Measurements from ENCODE around the gene DENND1A. TPM values are rescaled to one million over a fixed set of nuclear protein-coding genes. Genes with fewer than 3 reads are reported as not detected.
A peak's percentile ranks its signal among the peaks of the same experiment; 100 is the strongest.

The DENND1A gene
- total and polyA plus RNA-seq, 11 donors = 9.8 to 24.0 (median 14.7) TPM

GRCh38 chr9:123924727-123925126 lies 5.2 kb downstream of the DENND1A start:
- H3K4me1 ChIP-seq = peaks cover 0 to 57% (median 20%) of the 10 kb centered on the region in 12 donors
- ATAC-seq (no peak), DNase-seq (no peak)
- H3K27ac ChIP-seq = no peak overlapping the region
- peaks cover 0 to 8% (median 0%) of the 10 kb centered on the region in 12 donors for H3K9me3 ChIP-seq
- no peak for TF ChIP-seq CTCF (IDR thresholded peaks at IDR 0.05)
- TF ChIP-seq POLR2A (IDR thresholded peaks at IDR 0.05) = no peak
- no peaks in the 10 kb centered on the region for H3K36me3 ChIP-seq
- no peak overlapping the region for H3K4me3 ChIP-seq
- intact Hi-C loops (cut with DNase I) = loop anchor here in 3 of 10 donors (5.0 to 10.0 kb wide), 4 partner anchors 62 to 380 kb away; no protein-coding TSS in a partner anchor
- WGBS, 4 donors = 94 to 98% (median 97%) methylated on average over 5 of the region's 5 CpGs
- H3K27me3 ChIP-seq = no peaks in the 10 kb centered on the region

GRCh38 chr9:123923884-123924283 lies 6.0 kb downstream of the DENND1A start:
- DNase-seq (no peak), ATAC-seq (no peak)
- H3K4me3 ChIP-seq = no peak overlapping the region
- no peaks in the 10 kb centered on the region for H3K36me3 ChIP-seq
- peaks cover 0 to 8% (median 0%) of the 10 kb centered on the region in 12 donors for H3K9me3 ChIP-seq
- H3K4me1 ChIP-seq = peaks cover 0 to 52% (median 17%) of the 10 kb centered on the region in 12 donors
- no peak overlapping the region for H3K27ac ChIP-seq
- WGBS, 4 donors = 84 to 100% (median 95%) methylated on average over 3 of the region's 3 CpGs
- TF ChIP-seq POLR2A (IDR thresholded peaks at IDR 0.05) (no peak), CTCF (IDR thresholded peaks at IDR 0.05) (no peak)
- H3K27me3 ChIP-seq = no peaks in the 10 kb centered on the region
- intact Hi-C loops (cut with DNase I) = loop anchor here in 2 of 10 donors (10.0 kb wide), 2 partner anchors 179 to 379 kb away; no protein-coding TSS in a partner anchor

GRCh38 chr9:123923377-123923776 lies 6.5 kb downstream of the DENND1A start:
- H3K9me3 ChIP-seq = peaks cover 0 to 8% (median 0%) of the 10 kb centered on the region in 12 donors
- peak overlapping the region in 1 of 12 donors; percentile 22 for H3K27ac ChIP-seq
- no peak overlapping the region for H3K4me3 ChIP-seq
- H3K27me3 ChIP-seq = no peaks in the 10 kb centered on the region
- 64 to 76% (median 72%) methylated on average over 4 of the region's 4 CpGs for WGBS, 4 donors
- H3K4me1 ChIP-seq = peaks cover 0 to 47% (median 13%) of the 10 kb centered on the region in 12 donors
- H3K36me3 ChIP-seq = no peaks in the 10 kb centered on the region
- no peak for DNase-seq
- ATAC-seq = no peak
- no peak for TF ChIP-seq POLR2A (IDR thresholded peaks at IDR 0.05)
- no peak for TF ChIP-seq CTCF (IDR thresholded peaks at IDR 0.05)
- intact Hi-C loops (cut with DNase I) = loop anchor here in 2 of 10 donors (10.0 kb wide), 2 partner anchors 179 to 379 kb away; no protein-coding TSS in a partner anchor

GRCh38 chr9:123922911-123923310 lies 7.0 kb downstream of the DENND1A start:
- H3K36me3 ChIP-seq = no peaks in the 10 kb centered on the region
- no peak for TF ChIP-seq CTCF (IDR thresholded peaks at IDR 0.05)

More at GRCh38 chr9:123922911-123923310, 7.0 kb downstream of the DENND1A start:
- Histone ChIP-seq H3K27ac (peak overlapping the region in 1 of 12 donors; percentile 22), H3K4me3 (no peak overlapping the region), H3K4me1 (peaks cover 0 to 43% (median 10%) of the 10 kb centered on the region in 12 donors), H3K27me3 (no peaks in the 10 kb centered on the region), H3K9me3 (peaks cover 0 to 8% (median 0%) of the 10 kb centered on the region in 12 donors)
- ATAC-seq (peak in 2 of 4 donors; percentile 26 to 44), DNase-seq (no peak)
- intact Hi-C loops (cut with DNase I) = loop anchor here in 2 of 10 donors (10.0 kb wide), 2 partner anchors 178 to 378 kb away; no protein-coding TSS in a partner anchor
- WGBS, 4 donors = 46 to 59% (median 47%) methylated on average over 4 of the region's 4 CpGs

Measured in heart left ventricle (tissue), 16 donors.